Inflammatory macrophage (primary cell): Measurements from ENCODE around the gene MAPKAP1.

Experiments
- DNase-seq, 2 donors: peaks; one replicate each; pipeline ENCODE4 v3.0.0-alpha.2; 2020 to 2022
- total RNA-seq, 18 experiments: gene quantifications; one replicate each; lab custom pipeline; 2026; ENCODE audit warnings: mixed read lengths in 6 of 18, inconsistent platforms in 2 of 18; lab: John Stamatoyannopoulos, UW

MAPKAP1 gene
- 63.8 to 250 (median 163) reads per million in 18 experiments for total RNA-seq

GRCh38 chr9:125706651-125707471 lies at the start of gene MAPKAP1:
Gene MAPKAP1, minus strand, starts transcription at chr9:125707208. Its CDS starts 34,634 bp downstream, at chr9:125672574.
- peak; percentile 97 to 98 for DNase-seq

DNA sequence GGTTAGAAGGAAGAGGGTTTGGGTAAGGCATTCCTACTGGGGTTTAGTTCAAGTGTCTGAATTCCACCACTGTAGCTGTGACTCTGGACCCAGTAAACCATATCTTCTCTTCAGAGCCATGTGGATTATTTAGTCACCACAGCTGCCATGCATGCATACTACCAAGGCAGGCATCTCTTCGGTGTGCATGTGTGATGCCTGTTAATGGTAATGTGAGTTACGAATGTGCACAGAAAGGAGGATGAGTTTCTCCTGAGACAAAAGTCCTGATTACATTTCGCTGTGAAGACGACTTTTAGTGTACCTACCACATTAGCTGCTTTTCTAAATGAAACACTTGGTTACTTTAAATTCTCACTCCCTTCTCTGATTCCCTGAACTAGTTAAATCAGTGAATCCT lies 49.5 kb upstream of the MAPKAP1 start:
- DNase-seq = no peak

DNA sequence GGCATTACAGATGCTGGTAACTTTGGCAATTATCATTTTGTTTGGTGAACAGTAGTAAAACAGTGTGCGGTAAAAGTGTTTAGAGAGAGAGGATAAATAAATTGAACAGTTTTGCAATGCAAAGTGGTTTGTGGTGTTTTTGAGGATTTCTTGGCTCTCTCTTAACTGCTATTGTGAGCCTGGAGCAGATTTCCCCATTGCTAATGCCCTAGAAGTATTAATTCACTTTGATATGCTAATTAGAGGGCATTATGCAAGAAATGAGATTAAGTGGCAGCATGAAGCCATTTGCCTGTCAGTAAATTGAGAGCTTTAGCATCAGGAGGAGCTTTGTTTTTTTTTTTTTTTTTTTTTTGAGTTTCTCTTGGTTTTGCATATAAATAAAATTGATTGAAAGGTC lies 48.3 kb upstream of the MAPKAP1 start:
- no peak for DNase-seq

DNA sequence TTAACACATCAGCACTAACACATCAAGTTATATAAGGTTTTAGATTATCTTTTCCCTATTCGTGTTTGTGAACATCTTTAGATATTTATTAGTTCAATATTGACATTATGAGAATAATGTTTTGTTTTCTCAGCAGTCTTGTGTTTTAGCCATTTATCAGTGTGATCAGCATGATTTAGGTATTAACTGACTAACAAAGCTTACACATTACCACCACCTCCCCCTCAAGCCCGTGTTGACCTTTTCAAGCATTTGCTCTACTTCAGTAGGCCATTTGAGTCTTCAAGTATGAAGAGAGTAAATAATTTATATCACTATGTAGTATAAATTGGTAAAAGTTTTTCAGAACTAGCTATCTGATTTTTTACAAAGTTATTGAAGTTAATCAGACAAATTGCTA lies 47.1 kb upstream of the MAPKAP1 start:
- no peak for DNase-seq

DNA sequence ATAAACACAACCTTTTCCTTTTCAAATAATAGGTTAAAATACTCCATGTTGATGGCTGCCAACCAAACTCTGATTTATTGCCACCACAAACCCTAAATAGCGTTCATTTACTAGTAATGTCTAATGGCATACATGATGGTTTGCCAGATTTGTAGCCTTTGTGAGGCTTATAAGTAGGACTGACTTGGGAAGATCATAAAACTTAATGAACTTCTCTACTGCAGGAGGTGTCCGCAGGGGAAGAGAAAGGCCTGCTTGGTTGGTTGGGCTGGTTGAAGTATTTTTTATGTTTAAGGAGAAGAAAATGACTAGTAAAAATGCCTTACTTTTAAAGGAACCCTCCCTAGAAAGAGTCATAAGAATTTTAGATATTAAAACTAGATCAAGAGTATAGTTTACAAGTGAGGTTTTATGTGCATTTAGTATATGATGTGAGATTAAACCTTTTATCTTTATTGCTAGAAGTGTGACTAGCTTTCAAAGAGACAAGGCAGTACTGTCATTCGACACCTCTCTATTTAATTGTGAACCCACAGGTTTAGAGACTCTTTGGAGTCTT lies 45.1 kb upstream of the MAPKAP1 start:
- DNase-seq = no peak

GRCh38 chr9:125750627-125751011 lies 43.6 kb upstream of the MAPKAP1 start:
- no peak for DNase-seq

DNA sequence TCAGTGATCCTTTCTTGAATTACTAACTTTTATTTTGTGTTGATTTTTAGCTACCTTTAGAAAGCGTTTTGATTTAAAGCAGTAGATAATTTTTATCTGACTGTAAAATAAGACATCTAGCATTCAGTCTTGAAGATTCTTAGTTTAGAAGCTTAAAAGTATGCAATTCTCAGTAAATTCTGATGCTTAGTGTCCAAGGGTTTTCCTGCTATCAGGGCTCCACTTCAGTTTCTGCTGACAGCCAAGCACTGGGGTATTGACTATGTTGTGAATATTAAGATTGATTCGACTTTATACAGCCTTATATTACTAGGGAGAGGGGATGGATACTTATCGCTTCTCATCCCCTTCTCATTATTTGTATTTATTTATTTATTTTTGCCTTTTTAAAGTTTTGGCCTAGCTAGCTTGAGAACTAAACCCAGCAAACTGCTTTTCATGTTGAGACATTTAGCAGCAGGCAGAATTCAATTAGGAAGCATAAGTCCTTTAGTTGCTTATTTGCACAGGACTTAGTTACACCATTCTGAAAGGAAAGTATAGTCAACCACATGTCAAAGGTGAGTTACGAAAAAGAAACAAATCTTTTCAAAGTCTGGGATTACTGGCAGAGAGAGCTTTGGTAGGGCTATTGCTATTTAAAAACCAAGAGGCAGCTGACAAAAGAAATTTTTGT lies 43.1 kb upstream of the MAPKAP1 start:
- no peak for DNase-seq

GRCh38 chr9:125749287-125749935 lies 42.4 kb upstream of the MAPKAP1 start:
- DNase-seq = no peak

DNA sequence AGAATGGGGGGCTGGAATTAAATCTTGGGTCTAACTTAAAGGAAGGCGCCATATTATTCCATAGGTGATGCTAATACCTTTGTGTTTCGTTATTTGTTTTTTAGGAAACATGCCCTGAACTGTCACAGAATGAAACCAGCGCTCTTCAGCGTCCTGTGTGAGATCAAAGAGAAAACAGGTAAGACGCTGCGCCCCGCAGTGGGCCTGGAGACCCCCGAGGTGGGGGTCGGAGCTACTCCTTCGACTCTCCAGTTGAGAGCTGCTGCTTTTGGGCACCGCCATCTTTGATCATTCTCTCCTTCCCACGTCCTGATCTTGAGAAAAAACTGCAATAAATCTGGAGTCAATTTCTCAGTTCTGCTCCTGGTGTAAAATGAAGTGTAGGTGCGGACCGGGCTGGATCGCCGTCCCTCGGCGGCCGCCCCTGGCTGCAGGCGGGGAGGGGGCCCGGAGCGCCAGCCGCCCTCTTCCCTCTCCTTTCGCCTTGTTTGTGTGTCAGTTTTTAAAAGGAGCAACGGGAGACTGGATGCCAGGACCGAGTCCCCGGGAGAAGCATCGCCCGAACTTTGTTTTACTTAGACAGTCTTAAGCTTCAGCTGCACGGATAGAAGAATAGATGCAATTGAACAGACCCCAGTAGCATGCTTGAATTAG lies 41.6 kb upstream of the MAPKAP1 start:
- peak in 1 of 2 donors; percentile 14 for DNase-seq

DNA sequence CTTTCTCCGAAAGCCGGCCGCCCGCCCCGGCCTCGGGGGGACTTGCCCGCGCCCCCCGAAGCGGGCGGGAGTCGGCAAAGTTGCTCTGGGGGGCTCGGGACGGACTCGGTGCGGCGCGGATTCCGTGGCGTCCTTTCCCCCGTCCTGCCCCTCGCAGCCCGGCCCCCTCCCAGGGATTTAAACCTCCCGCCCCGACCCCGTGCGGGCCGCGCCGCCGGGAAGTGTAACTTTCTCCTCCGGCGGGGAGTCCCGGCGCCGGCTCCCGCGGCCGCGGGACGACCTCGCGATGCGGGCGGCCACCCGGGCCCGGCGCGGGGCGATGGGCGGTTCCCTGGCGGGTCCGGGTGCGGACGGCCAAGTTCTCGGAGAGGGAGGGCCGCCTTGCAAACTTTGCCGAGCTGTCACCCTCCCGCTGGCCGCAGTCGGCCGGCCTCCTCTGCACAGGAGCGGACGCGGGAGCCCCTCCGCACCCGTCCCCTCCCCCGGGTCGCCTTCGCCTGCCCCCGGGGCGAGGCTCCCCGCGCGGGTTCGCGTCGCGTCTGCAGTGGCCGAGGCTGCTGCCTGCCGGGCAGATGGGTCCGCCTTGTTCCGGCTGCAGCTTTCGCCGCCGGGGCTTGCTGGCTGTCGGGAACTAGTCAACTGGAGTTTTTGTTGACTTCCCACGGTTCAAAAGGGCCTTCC lies 40.9 kb upstream of the MAPKAP1 start:
- peak; percentile 29 to 46 for DNase-seq

- DNase-seq = peak; percentile 28 to 61
Measured at GRCh38 chr9:125747053-125747764, 40.2 kb upstream of the MAPKAP1 start, which contains the start of gene PBX3. Gene PBX3, plus strand, starts transcription at chr9:125747373.

DNA sequence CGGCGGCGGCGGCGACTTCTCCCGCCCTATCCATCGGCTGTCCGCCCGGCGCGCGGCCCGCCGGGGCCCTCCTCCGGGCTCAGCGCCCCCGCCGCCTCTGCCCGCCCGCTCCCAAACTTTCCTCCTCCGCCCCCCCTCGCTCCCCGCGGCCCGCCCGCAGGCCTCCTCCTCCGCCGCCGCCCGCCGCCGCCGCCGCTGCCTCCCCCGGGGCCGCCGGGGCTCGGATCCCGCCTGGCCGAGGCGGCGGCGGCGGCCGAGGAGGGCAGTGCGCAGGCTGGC lies 39.7 kb upstream of the MAPKAP1 start:
- DNase-seq = no peak

- peak; percentile 95 to 96 for DNase-seq
Measured at GRCh38 chr9:125746017-125746773, 39.2 kb upstream of the MAPKAP1 start.

GRCh38 chr9:125745682-125746016 lies 38.6 kb upstream of the MAPKAP1 start:
- no peak for DNase-seq

DNA sequence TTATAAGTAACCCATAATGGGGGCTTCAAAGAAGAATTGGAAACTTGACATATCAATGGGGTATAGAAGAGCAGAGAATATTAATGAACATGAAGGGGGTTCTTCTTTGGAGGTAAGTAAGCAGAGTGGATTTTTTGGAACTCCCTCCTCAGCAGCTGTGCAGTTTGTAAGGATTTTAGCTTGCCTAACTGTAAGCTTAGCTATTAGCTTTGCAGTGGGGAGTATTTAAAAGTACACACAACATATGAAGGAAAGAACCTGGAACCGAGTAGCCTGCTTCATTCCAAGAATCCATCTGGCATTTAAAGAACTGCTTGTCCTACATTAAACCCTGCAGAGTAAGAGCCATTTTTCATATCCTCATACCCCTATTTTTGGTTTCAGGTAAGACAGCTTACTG lies 38.0 kb upstream of the MAPKAP1 start:
- no peak for DNase-seq

- DNase-seq = no peak
Measured at GRCh38 chr9:125744616-125745015, 37.6 kb upstream of the MAPKAP1 start.

DNA sequence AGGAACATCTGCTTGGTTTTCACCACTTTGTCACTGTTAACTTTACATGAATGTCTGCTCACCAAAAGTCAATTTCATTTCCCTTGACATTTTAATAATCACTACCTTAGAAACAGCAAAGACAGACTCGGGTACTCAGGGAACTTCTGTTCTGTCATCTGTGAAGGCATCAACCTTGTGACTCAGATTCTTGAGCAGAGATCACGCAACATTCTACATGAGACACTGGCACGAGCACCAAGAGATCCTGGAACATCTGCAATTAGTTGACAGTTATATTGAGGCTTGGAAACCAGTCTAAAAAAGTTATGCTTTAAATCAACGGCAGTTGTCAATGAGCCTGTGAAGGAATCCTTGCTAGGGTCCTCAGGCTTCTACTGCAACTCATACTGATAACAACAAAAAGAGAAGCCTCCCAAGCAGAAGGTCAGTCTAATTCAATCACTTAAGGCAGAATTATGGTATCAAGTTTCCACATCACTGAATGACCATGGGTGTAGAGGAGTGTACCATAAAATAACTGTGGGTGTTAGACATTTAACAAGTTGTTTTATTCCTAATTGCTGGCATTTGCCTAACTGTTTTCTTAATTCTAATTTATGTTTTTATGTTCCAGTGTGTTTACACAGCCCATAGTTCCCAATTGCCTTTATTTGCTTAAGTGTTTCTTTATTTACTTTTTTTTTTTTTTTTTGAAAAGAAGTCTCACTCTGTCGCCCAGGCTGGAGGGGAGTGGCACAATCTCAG lies 36.8 kb upstream of the MAPKAP1 start:
- DNase-seq = peak in 1 of 2 donors; percentile 25

DNA sequence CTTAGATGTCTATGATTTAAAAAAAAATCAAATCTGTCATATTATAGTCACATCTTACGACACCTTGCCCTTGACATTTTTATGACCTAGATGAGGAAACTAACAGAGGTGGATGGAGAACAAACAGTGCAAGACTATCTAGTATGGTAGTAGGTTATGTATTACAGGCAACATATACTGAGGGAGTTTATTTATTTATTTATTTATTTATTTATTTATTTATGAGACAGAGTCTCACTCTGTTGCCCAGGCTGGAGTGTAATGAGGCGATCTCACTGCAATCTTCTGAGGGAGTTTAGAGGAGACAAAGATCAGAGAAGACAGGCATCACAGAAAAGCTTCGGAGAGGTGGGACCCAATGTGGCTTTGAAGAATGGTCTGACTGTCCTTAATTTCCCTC lies 35.6 kb upstream of the MAPKAP1 start:
- DNase-seq = no peak

- no peak for DNase-seq
Measured at GRCh38 chr9:125739436-125739835, 32.4 kb upstream of the MAPKAP1 start.

DNA sequence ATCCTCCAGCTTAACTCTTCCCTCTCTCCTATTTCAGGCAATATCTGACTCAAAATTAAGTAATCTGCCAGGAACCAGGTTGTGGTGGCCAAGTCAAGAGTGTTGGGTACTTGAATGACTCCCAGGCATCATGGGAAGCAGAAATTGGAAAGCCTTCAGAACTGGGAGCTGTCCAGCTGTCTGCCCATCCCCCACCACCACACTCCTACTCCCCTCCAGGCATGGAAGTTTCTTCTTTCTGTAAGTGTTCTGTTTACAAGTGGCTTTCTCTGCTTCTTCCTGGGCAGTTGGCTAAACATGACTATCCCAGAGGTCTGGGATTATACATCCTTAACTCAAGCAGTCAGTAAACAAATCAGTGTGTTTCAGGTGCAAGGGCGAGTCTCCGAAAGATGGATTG lies 25.6 kb upstream of the MAPKAP1 start:
- peak in 1 of 2 donors; percentile 16 for DNase-seq
